Right cardiac atrium (tissue), 5 donors: Measurements from ENCODE around the gene AIF1. TPM values are rescaled to one million over a fixed set of nuclear protein-coding genes. Genes with fewer than 3 reads are reported as not detected.

ENCODE experiments used
- ATAC-seq, 2 donors: fragments of 200-7000 bp; cut with Tn5 transposase; one replicate each; pipeline versions ENCODE4 v1.8.0 to v1.9.1; 2020; ENCODE audit warnings: moderate library complexity in 2 of 2, mild to moderate bottlenecking in 1 of 2
- DNase-seq, 3 donors: peaks; one replicate each; pipeline ENCODE4 v3.0.0-alpha.2; 2020
- H3K27ac ChIP-seq: one replicate; pipeline ENCODE4 v1.5.1; 2013; ENCODE audit warnings: mild to moderate bottlenecking, low read length, control low read depth, moderate library complexity
- H3K27me3 ChIP-seq: one replicate; pipeline ENCODE4 v1.6.1; 2013; ENCODE audit not compliant: control insufficient read depth, insufficient read depth
- H3K4me1 ChIP-seq: one replicate; pipeline ENCODE4 v1.6.1; 2013; ENCODE audit warnings: low read length; ENCODE audit not compliant: control insufficient read depth, insufficient read depth
- H3K4me3 ChIP-seq: one replicate; pipeline ENCODE4 v1.5.1; 2013; ENCODE audit warnings: low read length, control low read depth
- H3K9me3 ChIP-seq: one replicate; pipeline ENCODE4 v1.6.1; 2013; ENCODE audit warnings: low read length; ENCODE audit not compliant: control insufficient read depth
- WGBS: extraction: QIAGEN DNeasy Blood & Tissue Kit; methylation state at CpG from one replicate; pipeline ENCODE4 v1.1.7; 2013; 5-methylcytosine and 5-hydroxymethylcytosine counted together
- intact Hi-C, 4 donors: fragments of 100-400 bp; cut with DNase I; formaldehyde crosslinking; loops; one replicate each; pipeline versions ENCODE4 v1.11.0 to v1.14.0; 2022 to 2023
- polyA plus RNA-seq: library from polyadenylated mRNA; stranded (reverse); fragments of 200-250 nt; gene quantifications from one replicate; pipeline ENCODE4 v1.2.3, GENCODE V29; 2013
- total RNA-seq, 4 donors: library from RNA; stranded (reverse); fragmentation: NEBNext Ultra II Directional; extraction: Animal tissue kit (Norgen Biotek cat#: 25700); gene quantifications; one replicate each; pipeline ENCODE4 v1.2.1, GENCODE V29; 2021
- donor health status: healthy with polysubstance abuse.
- donor health status: DM: no; HTN: yes; CAD: no.
- donor health status: DM: no; HTN: no; CAD: no.
- donor health status: DM: no; HTN: yes; CAD: no; lungs with severe emphysema.
- donor health status: DM: yes; HTN: yes; CAD: no.

The AIF1 gene
- total and polyA plus RNA-seq, 5 donors = 14.7 to 29.9 (median 18.1) TPM

GRCh38 chr6:31624070-31624469 lies 9.0 kb downstream of the AIF1 start:
- Histone ChIP-seq H3K27me3 (no peaks in the 10 kb centered on the region), H3K4me3 (no peak overlapping the region), H3K27ac (no peak overlapping the region), H3K9me3 (no peaks in the 10 kb centered on the region), H3K4me1 (no peaks in the 10 kb centered on the region)
- intact Hi-C loops = no loop called here
- no peak for ATAC-seq
- 91% methylated on average over 10 of the region's 10 CpGs for WGBS
- DNase-seq = no peak

GRCh38 chr6:31626952-31627351 lies 11.9 kb downstream of the AIF1 start:
- Histone ChIP-seq H3K9me3 (no peaks in the 10 kb centered on the region), H3K27ac (no peak overlapping the region), H3K4me3 (no peak overlapping the region), H3K27me3 (no peaks in the 10 kb centered on the region), H3K4me1 (no peaks in the 10 kb centered on the region)
- WGBS = 86% methylated on average over 10 of the region's 10 CpGs
- DNase-seq (no peak), ATAC-seq (no peak)
- intact Hi-C loops = no loop called here

DNA sequence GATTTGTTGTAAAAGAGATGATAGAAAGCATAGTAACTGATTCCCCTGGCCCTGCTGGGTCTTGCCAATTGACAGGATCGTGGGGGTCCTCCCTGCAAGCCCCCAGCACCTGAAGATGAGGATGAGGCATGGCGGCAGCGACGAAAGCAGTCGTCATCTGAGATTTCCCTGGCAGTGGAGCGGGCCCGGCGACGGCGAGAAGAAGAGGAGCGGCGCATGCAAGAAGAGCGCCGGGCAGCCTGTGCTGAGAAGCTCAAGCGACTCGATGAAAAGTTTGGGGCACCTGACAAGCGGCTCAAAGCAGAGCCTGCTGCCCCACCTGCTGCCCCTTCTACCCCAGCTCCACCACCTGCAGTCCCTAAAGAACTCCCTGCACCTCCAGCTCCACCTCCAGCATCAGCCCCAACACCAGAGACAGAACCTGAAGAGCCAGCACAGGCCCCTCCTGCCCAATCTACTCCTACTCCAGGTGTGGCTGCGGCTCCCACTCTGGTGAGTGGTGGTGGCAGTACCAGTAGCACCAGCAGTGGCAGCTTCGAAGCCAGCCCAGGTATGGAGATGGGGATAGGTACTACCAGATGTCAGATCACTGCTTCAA lies 12.8 kb downstream of the AIF1 start:
- Histone ChIP-seq H3K9me3 (no peaks in the 10 kb centered on the region), H3K27ac (no peak overlapping the region), H3K27me3 (no peaks in the 10 kb centered on the region), H3K4me1 (no peaks in the 10 kb centered on the region), H3K4me3 (no peak overlapping the region)
- 96% methylated on average over 19 of the region's 19 CpGs for WGBS
- ATAC-seq (no peak), DNase-seq (no peak)
- intact Hi-C loops = no loop called here

DNA sequence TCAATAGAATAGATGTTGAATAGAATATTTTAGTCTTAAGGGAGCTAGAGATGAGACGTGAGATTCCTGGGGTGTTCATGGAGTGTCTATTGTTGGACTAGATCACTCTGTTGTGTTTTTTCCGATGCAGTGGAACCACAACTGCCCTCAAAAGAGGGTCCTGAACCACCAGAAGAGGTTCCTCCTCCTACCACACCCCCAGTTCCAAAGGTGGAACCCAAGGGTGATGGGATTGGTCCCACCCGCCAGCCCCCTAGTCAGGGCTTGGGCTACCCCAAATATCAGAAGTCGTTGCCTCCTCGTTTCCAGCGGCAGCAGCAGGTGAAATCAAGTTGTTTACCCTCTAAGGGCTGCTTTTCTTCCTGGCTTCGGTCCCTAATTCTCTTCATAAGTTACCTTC lies 14.0 kb downstream of the AIF1 start:
- DNase-seq (no peak), ATAC-seq (no peak)
- 86% methylated on average over 7 of the region's 7 CpGs for WGBS
- Histone ChIP-seq H3K27ac (no peak overlapping the region), H3K9me3 (no peaks in the 10 kb centered on the region), H3K4me1 (no peaks in the 10 kb centered on the region), H3K27me3 (no peaks in the 10 kb centered on the region), H3K4me3 (no peak overlapping the region)
- intact Hi-C loops = no loop called here

DNA sequence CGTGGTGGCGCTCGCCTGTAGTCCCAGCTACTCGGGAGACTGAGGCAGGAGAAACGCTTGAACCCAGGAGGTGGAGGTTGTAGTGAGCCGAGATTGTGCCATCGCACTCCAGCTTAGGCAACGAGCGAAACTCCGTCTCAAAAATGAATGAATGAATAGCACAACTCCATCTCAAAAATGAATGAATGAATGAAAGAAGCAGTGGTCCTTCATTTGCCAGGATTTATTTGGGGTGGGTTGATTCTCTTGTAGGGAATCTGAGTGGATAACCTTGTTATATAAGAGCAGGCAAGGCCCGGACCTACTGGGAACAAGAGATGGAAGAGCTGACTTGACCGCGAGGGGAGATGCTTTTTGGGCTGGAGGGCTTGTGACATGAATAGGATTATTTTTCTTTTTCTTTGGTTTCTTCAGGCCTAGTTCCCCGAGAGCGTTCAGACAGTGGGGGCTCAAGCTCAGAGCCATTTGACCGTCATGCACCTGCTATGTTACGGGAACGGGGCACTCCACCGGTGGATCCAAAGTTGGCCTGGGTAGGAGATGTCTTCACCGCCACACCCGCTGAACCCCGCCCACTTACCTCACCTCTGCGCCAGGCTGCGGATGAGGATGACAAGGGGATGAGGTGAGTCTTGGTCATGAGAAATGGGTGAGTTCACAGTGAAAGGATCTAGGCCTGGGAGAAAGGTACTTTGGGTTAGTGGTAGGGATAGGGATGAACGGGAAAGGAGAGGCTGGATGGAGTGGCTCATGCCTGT lies 15.3 kb downstream of the AIF1 start:
- no peak overlapping the region for H3K27ac ChIP-seq
- DNase-seq (peak in 1 of 3 donors; percentile 18), ATAC-seq (peak in 1 of 2 donors; percentile 1)
- H3K4me1 ChIP-seq = no peaks in the 10 kb centered on the region
- no peak overlapping the region for H3K4me3 ChIP-seq
- H3K9me3 ChIP-seq = no peaks in the 10 kb centered on the region
- no peaks in the 10 kb centered on the region for H3K27me3 ChIP-seq
- 91% methylated on average over 25 of the region's 25 CpGs for WGBS
- intact Hi-C loops = no loop called here

DNA sequence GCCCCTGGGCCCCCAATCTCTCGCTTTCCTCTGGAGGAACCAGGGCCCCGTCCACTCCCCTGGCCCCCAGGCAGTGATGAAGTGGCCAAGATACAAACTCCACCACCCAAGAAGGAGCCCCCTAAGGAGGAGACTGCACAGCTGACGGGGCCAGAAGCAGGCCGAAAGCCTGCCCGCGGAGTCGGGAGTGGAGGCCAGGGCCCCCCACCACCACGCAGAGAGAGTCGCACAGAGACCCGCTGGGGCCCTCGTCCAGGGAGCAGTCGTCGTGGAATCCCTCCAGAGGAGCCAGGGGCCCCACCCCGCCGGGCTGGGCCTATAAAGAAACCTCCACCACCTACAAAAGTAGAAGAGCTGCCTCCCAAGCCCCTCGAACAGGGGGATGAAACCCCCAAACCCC lies 16.2 kb downstream of the AIF1 start:
- peak in 1 of 2 donors; percentile 3 for ATAC-seq
- intact Hi-C loops = no loop called here
- 82% methylated on average over 16 of the region's 16 CpGs for WGBS
- H3K9me3 ChIP-seq = no peaks in the 10 kb centered on the region
- peak in 1 of 3 donors; percentile 40 for DNase-seq
- no peak overlapping the region for H3K27ac ChIP-seq
- H3K27me3 ChIP-seq = no peaks in the 10 kb centered on the region
- no peak overlapping the region for H3K4me3 ChIP-seq
- no peaks in the 10 kb centered on the region for H3K4me1 ChIP-seq

- no peaks in the 10 kb centered on the region for H3K9me3 ChIP-seq
- DNase-seq (peak in 1 of 3 donors; percentile 55), ATAC-seq (peak; percentile 7 to 11)
- H3K4me3 ChIP-seq = no peak overlapping the region
- intact Hi-C loops = no loop called here
- 89% methylated on average over 32 of the region's 32 CpGs for WGBS
- H3K27ac ChIP-seq = no peak overlapping the region
- no peaks in the 10 kb centered on the region for H3K27me3 ChIP-seq
- H3K4me1 ChIP-seq = no peaks in the 10 kb centered on the region
Observed at GRCh38 chr6:31631681-31632278, 16.7 kb downstream of the AIF1 start.

GRCh38 chr6:31632279-31632946 lies 17.4 kb downstream of the AIF1 start:
- WGBS = 88% methylated on average over 26 of the region's 26 CpGs
- DNase-seq = peak in 1 of 3 donors; percentile 48
- no peaks in the 10 kb centered on the region for H3K27me3 ChIP-seq
- H3K4me1 ChIP-seq = no peaks in the 10 kb centered on the region
- no peak overlapping the region for H3K27ac ChIP-seq
- peak in 1 of 2 donors; percentile 2 for ATAC-seq
- H3K4me3 ChIP-seq = no peak overlapping the region
- H3K9me3 ChIP-seq = no peaks in the 10 kb centered on the region
- intact Hi-C loops = no loop called here

DNA sequence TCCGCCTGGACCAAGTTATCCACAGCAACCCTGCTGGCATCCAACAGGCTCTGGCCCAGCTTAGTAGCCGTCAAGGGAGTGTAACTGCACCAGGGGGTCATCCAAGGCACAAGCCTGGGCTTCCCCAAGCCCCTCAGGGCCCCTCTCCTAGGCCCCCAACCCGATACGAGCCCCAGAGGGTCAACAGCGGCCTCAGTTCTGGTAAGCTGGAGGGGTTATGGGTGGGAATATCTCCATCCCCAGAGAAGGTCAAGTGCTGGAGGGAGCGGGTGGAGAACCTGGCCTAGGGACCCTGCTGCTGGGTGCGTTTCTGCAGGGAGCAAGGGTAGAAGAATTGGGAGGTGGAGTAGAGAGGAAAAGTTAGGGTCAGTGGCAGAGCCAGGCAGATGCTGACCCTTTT lies 18.4 kb downstream of the AIF1 start:
- Histone ChIP-seq H3K27me3 (no peaks in the 10 kb centered on the region), H3K27ac (no peak overlapping the region), H3K4me3 (no peak overlapping the region), H3K9me3 (no peaks in the 10 kb centered on the region), H3K4me1 (no peaks in the 10 kb centered on the region)
- peak in 1 of 3 donors; percentile 34 for DNase-seq
- WGBS = 78% methylated on average over 7 of the region's 7 CpGs
- intact Hi-C loops = no loop called here
- ATAC-seq = no peak

DNA sequence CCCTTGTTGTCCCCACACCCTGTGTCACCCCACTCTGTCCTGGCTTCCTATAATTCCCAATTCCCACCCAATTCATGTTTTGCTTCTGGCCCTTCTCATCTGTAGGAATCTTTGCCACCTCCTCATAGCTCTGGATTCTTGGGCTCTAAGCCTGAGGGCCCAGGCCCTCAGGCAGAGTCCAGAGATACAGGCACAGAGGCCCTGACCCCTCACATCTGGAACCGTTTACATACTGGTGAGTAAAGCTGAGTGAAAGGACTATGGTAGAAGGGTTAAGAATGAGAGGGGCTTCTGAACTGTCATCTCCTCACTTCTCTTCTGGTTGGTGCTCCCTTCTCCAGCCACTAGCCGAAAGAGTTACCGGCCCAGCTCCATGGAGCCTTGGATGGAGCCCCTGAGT lies 19.1 kb downstream of the AIF1 start:
- 84% methylated on average over 3 of the region's 3 CpGs for WGBS
- ATAC-seq = no peak
- H3K4me1 ChIP-seq = no peaks in the 10 kb centered on the region
- H3K27me3 ChIP-seq = no peaks in the 10 kb centered on the region
- intact Hi-C loops = no loop called here
- no peak for DNase-seq
- no peak overlapping the region for H3K27ac ChIP-seq
- H3K4me3 ChIP-seq = no peak overlapping the region
- H3K9me3 ChIP-seq = no peaks in the 10 kb centered on the region

- Histone ChIP-seq H3K4me3 (no peak overlapping the region), H3K4me1 (no peaks in the 10 kb centered on the region), H3K9me3 (no peaks in the 10 kb centered on the region), H3K27me3 (no peaks in the 10 kb centered on the region), H3K27ac (no peak overlapping the region)
- no peak for ATAC-seq
- DNase-seq = no peak
- intact Hi-C loops = no loop called here
- WGBS = 69% methylated on average over 11 of the region's 11 CpGs
Observed at GRCh38 chr6:31634969-31635575, 20.0 kb downstream of the AIF1 start.
